ENCODE data around the gene COPS7A. TPM values are rescaled to one million over a fixed set of nuclear protein-coding genes. Genes with fewer than 3 reads are reported as not detected.

COPS7A gene
- 85.2 TPM for polyA plus RNA-seq (2013, experiment 1 of 2; ENCODE audit: insufficient read length)
- polyA plus RNA-seq (2013, experiment 2 of 2; ENCODE audit: insufficient read length): 73.4 TPM

GRCh38 chr12:6723607-6724408, at the start of gene COPS7A:
Gene COPS7A, plus strand, starts transcription at chr12:6724046. Its CDS starts 611 bp downstream, at chr12:6724657.
- peak; percentile 99 for DNase-seq

- DNase-seq: no peak
Observed at GRCh38 chr12:6676962-6677361, 46.9 kb upstream of the COPS7A start.

- DNase-seq: peak; percentile 30
Observed at GRCh38 chr12:6684609-6685008, 39.2 kb upstream of the COPS7A start.

- DNase-seq: no peak
Observed at GRCh38 chr12:6685814-6686213, 38.0 kb upstream of the COPS7A start.

GRCh38 chr12:6688543-6688998, 35.3 kb upstream of the COPS7A start:
- peak; percentile 24 for DNase-seq

- peak; percentile 100 for DNase-seq
Observed at GRCh38 chr12:6688999-6689882, 34.6 kb upstream of the COPS7A start, which contains the start of gene ZNF384. Gene ZNF384, minus strand, starts transcription at chr12:6689375. Its CDS starts 9,855 bp downstream, at chr12:6679520.

GRCh38 chr12:6691473-6691872, 32.4 kb upstream of the COPS7A start:
- peak; percentile 89 for DNase-seq

- no peak for DNase-seq
Observed at GRCh38 chr12:6692888-6693287, 31.0 kb upstream of the COPS7A start.

GRCh38 chr12:6693832-6694355, 30.0 kb upstream of the COPS7A start:
- no peak for DNase-seq

- DNase-seq: no peak
Observed at GRCh38 chr12:6694701-6695100, 29.1 kb upstream of the COPS7A start.

GRCh38 chr12:6695313-6696045, 28.4 kb upstream of the COPS7A start:
- DNase-seq: no peak

- DNase-seq: no peak
Observed at GRCh38 chr12:6696690-6697583, 26.9 kb upstream of the COPS7A start.

- DNase-seq: peak; percentile 74
Observed at GRCh38 chr12:6697584-6698351, 26.1 kb upstream of the COPS7A start.

- no peak for DNase-seq
Observed at GRCh38 chr12:6698352-6699046, 25.3 kb upstream of the COPS7A start.

GRCh38 chr12:6699259-6699988, 24.4 kb upstream of the COPS7A start:
- no peak for DNase-seq

GRCh38 chr12:6699989-6700645, 23.7 kb upstream of the COPS7A start:
- no peak for DNase-seq

GRCh38 chr12:6700646-6701051, 23.2 kb upstream of the COPS7A start, which contains the start of gene PIANP:
Gene PIANP, minus strand, starts transcription at chr12:6700815. Its CDS starts 2,754 bp downstream, at chr12:6698061.
- DNase-seq: peak; percentile 43

All from fibroblast of skin of back (primary cell).